ENCODE results near the gene USP26.

GRCh38 chrX:133094098-133094731 lies 2.7 kb downstream of the USP26 start:
- TF ChIP-seq CTCF (IDR thresholded peaks at IDR 0.05; ENCODE audit: insufficient read depth, low read depth, low read length) (no peak), EZH2 (IDR thresholded peaks at IDR 0.05; ENCODE audit: insufficient read depth, low read length) (no peak)

Measured in astrocyte (in vitro differentiated cells and primary cell).